ENCODE results near the gene ARMS2. TPM values are rescaled to one million over a fixed set of nuclear protein-coding genes. Genes with fewer than 3 reads are reported as not detected.

ARMS2 gene
- polyA plus RNA-seq, 1 donor from 2014 or later = not detected

DNA sequence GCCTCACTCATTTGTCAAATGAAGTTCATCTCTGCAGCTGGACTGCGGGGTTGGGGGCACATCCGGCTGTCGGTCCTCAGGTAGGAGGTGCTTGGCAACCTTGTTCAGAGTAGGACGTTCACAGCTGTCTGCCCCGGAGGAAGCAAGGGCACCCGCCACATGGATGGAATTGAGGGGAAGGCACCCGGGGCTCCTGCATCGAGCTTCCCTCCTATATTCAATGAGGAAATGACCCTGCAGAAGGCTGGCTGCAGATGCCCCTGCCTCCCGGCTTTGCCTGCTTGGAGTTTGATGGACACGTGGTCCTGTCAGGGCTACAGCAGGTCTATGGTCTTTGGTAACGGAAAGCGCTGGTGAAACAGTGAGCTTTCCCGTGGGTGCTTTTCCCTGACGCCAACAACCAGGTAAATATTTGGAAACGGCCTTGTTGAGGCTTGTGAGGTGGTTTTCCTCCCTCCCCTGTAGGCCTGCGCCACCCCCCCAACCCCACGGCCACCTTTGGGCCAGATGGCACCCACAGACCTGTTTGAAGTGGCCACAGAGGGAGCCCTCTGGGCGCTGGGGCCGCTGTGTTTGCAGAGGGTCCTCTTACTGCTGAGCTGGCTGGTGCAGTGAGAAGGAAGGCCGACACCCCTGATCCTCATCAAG, 39.8 kb downstream of the ARMS2 start:
- Histone ChIP-seq H3K79me2 (replicated peaks; ENCODE audit: insufficient read depth, low read length) (no peaks in the 10 kb centered on the region), H4K20me1 (ENCODE audit: insufficient read depth) (no peaks in the 10 kb centered on the region), H2AFZ (ENCODE audit: low read depth, low read length) (no peak overlapping the region), H3K27ac (ENCODE audit: low read length) (no peak overlapping the region), H3F3A (ENCODE audit: insufficient read depth, low read length, poor library complexity, severe bottlenecking) (no peaks in the 10 kb centered on the region), H3K27me3 (ENCODE audit: insufficient read depth, low read depth, low read length) (no peaks in the 10 kb centered on the region), H3K9me3 (ENCODE audit: low read length) (no peaks in the 10 kb centered on the region), H3K9me2 (ENCODE audit: insufficient read depth, low read length) (no peaks in the 10 kb centered on the region), H3K4me2 (ENCODE audit: low read length) (no peak overlapping the region), H3K4me3 (ENCODE audit: low read length) (no peak overlapping the region), H3K36me3 (ENCODE audit: insufficient read depth, low read length) (no peaks in the 10 kb centered on the region), H3K9ac (ENCODE audit: low read length) (no peak overlapping the region)
- TF ChIP-seq MXI1 (conservative IDR thresholded peaks at IDR 0.05; ENCODE audit: poor library complexity, severe bottlenecking) (no peak), EP300 (conservative IDR thresholded peaks at IDR 0.05; ENCODE audit: poor library complexity, severe bottlenecking) (no peak)

DNA sequence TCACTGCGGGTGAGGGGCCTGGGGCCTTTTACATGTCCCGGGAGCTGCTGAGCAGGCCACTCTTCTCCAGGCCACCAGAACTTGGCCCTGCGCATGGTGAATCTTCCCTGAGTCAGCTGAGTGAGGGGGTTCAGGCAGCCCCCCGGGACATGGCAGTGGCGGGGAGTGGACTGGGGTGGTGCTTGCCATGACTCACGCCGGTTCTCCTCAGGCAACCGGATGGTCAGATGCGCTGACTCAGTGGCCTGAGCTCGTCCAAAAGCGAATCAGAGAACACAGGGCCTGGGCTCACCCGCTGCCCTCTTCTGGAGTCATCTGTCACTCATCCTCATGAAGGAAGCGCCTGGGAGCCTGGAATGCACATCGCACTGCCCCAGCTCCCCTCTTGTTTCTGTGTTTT, 40.4 kb downstream of the ARMS2 start:
- Histone ChIP-seq H3K9me2 (ENCODE audit: insufficient read depth, low read length) (no peaks in the 10 kb centered on the region), H3K9me3 (ENCODE audit: low read length) (no peaks in the 10 kb centered on the region), H3F3A (ENCODE audit: insufficient read depth, low read length, poor library complexity, severe bottlenecking) (no peaks in the 10 kb centered on the region), H3K4me2 (ENCODE audit: low read length) (no peak overlapping the region), H2AFZ (ENCODE audit: low read depth, low read length) (no peak overlapping the region), H3K4me3 (ENCODE audit: low read length) (no peak overlapping the region), H4K20me1 (ENCODE audit: insufficient read depth) (no peaks in the 10 kb centered on the region), H3K27ac (ENCODE audit: low read length) (no peak overlapping the region), H3K27me3 (ENCODE audit: insufficient read depth, low read depth, low read length) (no peaks in the 10 kb centered on the region), H3K36me3 (ENCODE audit: insufficient read depth, low read length) (no peaks in the 10 kb centered on the region), H3K79me2 (replicated peaks; ENCODE audit: insufficient read depth, low read length) (no peaks in the 10 kb centered on the region), H3K9ac (ENCODE audit: low read length) (no peak overlapping the region)
- TF ChIP-seq MXI1 (conservative IDR thresholded peaks at IDR 0.05; ENCODE audit: poor library complexity, severe bottlenecking) = no peak
- no peak for TF ChIP-seq SMC3 (conservative IDR thresholded peaks at IDR 0.05; ENCODE audit: poor library complexity)
- no peak for TF ChIP-seq TAF1 (IDR thresholded peaks at IDR 0.05; ENCODE audit: low read depth)
- no peak for TF ChIP-seq RAD21 (conservative IDR thresholded peaks at IDR 0.05)

DNA sequence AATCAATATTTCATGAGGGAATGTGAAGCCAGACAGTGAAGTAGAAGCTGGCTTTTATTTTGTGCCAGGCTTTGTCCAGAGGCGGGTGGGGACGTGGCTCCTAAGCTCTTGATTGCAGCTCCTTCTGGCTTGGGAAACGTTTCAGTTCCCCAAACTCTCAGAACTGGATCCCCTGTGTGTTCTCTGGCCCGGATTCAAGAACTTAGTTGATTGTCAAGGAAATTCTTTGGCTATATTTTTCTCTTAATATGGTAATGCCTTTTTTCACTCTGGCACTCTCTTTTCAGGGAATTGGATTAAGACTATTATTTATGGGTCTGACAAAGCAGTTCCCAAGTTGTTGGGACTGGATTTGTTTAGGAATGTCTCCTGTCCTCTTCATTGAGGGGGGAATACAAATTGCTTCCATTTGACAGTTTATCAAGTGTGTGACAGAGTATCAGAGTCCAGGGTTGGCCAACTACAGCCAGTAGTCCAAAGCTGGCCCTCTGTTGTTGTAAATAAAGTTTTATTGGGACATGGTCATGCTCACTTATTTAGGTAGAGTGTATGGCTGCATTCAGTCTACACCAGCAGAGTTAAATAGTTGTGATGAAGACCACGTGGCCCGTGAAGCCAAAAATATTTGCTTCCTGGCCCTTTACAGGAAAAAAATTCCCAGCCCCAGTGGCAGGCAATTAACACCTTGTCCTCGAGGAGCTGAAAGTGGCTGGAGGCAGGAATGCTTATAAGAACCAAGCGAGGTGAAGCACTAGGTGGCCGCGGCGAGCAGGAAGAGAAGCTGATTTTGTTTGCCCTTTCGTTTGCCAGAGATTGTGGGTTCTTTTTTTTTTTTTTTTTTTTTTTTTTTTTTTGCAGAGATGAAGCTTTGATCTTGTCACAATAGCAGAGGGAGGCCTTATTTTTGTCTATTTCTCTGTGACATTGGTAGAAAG, 41.2 kb downstream of the ARMS2 start:
- no peak overlapping the region for H2AFZ ChIP-seq (ENCODE audit: low read depth, low read length)
- TF ChIP-seq MXI1 (conservative IDR thresholded peaks at IDR 0.05; ENCODE audit: poor library complexity, severe bottlenecking) (no peak), RAD21 (conservative IDR thresholded peaks at IDR 0.05) (no peak), EZH2 (IDR thresholded peaks at IDR 0.05; ENCODE audit: borderline replicate concordance, insufficient read depth, low read length, poor library complexity, severe bottlenecking) (no peak), TAF1 (IDR thresholded peaks at IDR 0.05; ENCODE audit: low read depth) (no peak), SMC3 (conservative IDR thresholded peaks at IDR 0.05; ENCODE audit: poor library complexity) (no peak), POLR2AphosphoS5 (IDR thresholded peaks at IDR 0.05) (no peak), EP300 (conservative IDR thresholded peaks at IDR 0.05; ENCODE audit: poor library complexity, severe bottlenecking) (no peak)
- TF ChIP-seq, protein P1, sequence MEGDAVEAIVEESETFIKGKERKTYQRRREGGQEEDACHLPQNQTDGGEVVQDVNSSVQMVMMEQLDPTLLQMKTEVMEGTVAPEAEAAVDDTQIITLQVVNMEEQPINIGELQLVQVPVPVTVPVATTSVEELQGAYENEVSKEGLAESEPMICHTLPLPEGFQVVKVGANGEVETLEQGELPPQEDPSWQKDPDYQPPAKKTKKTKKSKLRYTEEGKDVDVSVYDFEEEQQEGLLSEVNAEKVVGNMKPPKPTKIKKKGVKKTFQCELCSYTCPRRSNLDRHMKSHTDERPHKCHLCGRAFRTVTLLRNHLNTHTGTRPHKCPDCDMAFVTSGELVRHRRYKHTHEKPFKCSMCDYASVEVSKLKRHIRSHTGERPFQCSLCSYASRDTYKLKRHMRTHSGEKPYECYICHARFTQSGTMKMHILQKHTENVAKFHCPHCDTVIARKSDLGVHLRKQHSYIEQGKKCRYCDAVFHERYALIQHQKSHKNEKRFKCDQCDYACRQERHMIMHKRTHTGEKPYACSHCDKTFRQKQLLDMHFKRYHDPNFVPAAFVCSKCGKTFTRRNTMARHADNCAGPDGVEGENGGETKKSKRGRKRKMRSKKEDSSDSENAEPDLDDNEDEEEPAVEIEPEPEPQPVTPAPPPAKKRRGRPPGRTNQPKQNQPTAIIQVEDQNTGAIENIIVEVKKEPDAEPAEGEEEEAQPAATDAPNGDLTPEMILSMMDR (IDR thresholded peaks at IDR 0.05; ENCODE audit: poor library complexity, severe bottlenecking) = no peak
- TF ChIP-seq, protein P2, sequence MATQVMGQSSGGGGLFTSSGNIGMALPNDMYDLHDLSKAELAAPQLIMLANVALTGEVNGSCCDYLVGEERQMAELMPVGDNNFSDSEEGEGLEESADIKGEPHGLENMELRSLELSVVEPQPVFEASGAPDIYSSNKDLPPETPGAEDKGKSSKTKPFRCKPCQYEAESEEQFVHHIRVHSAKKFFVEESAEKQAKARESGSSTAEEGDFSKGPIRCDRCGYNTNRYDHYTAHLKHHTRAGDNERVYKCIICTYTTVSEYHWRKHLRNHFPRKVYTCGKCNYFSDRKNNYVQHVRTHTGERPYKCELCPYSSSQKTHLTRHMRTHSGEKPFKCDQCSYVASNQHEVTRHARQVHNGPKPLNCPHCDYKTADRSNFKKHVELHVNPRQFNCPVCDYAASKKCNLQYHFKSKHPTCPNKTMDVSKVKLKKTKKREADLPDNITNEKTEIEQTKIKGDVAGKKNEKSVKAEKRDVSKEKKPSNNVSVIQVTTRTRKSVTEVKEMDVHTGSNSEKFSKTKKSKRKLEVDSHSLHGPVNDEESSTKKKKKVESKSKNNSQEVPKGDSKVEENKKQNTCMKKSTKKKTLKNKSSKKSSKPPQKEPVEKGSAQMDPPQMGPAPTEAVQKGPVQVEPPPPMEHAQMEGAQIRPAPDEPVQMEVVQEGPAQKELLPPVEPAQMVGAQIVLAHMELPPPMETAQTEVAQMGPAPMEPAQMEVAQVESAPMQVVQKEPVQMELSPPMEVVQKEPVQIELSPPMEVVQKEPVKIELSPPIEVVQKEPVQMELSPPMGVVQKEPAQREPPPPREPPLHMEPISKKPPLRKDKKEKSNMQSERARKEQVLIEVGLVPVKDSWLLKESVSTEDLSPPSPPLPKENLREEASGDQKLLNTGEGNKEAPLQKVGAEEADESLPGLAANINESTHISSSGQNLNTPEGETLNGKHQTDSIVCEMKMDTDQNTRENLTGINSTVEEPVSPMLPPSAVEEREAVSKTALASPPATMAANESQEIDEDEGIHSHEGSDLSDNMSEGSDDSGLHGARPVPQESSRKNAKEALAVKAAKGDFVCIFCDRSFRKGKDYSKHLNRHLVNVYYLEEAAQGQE (IDR thresholded peaks at IDR 0.05; ENCODE audit: borderline replicate concordance) = no peak
- H3K4me2 ChIP-seq (ENCODE audit: low read length) = no peak overlapping the region
- H3K9ac ChIP-seq (ENCODE audit: low read length) = no peak overlapping the region
- no peaks in the 10 kb centered on the region for H4K20me1 ChIP-seq (ENCODE audit: insufficient read depth)
- no peaks in the 10 kb centered on the region for H3K9me3 ChIP-seq (ENCODE audit: low read length)
- H3K27me3 ChIP-seq (ENCODE audit: insufficient read depth, low read depth, low read length) = no peaks in the 10 kb centered on the region
- H3K36me3 ChIP-seq (ENCODE audit: insufficient read depth, low read length) = no peaks in the 10 kb centered on the region
- H3F3A ChIP-seq (ENCODE audit: insufficient read depth, low read length, poor library complexity, severe bottlenecking) = no peaks in the 10 kb centered on the region
- H3K79me2 ChIP-seq (replicated peaks; ENCODE audit: insufficient read depth, low read length) = no peaks in the 10 kb centered on the region
- no peaks in the 10 kb centered on the region for H3K9me2 ChIP-seq (ENCODE audit: insufficient read depth, low read length)
- H3K4me3 ChIP-seq (ENCODE audit: low read length) = no peak overlapping the region
- no peak overlapping the region for H3K27ac ChIP-seq (ENCODE audit: low read length)

Data from neural cell (in vitro differentiated cells).